Hepatocyte (in vitro differentiated cells): ENCODE measurements around the gene TRAPPC12. TPM values are rescaled to one million over a fixed set of nuclear protein-coding genes. Genes with fewer than 3 reads are reported as not detected.
"Not testable (repeated sequence)": the region's sequence is repeated elsewhere in the genome, so short reads cannot be mapped to it uniquely, and the experiment has no call there.

Source experiments
- DNase-seq: peaks from one replicate; pipeline ENCODE4 v3.0.0-alpha.2; 2016; ENCODE audit warnings: low spot score
- H2AFZ ChIP-seq: fragments of 200-600 bp; sonication (generic); 2 replicates; pipeline ENCODE4 v1.6.0; 2016; ENCODE audit warnings: antibody characterized with exemption, mild to moderate bottlenecking
- H3K27ac ChIP-seq: fragments of 200-600 bp; sonication (generic); 2 replicates; pipeline ENCODE4 v1.5.1; 2016; ENCODE audit warnings: mild to moderate bottlenecking
- H3K27me3 ChIP-seq: fragments of 200-600 bp; sonication (generic); 2 replicates; pipeline ENCODE4 v1.6.1; 2016
- H3K36me3 ChIP-seq: fragments of 200-600 bp; sonication (generic); replicated peaks from 2 replicates; pipeline ENCODE4 v1.5.1; 2016; ENCODE audit warnings: low read depth; ENCODE audit not compliant: insufficient read depth
- H3K4me1 ChIP-seq: fragments of 200-600 bp; sonication (generic); 2 replicates; pipeline ENCODE4 v1.5.1; 2016; ENCODE audit warnings: mild to moderate bottlenecking, moderate library complexity; ENCODE audit not compliant: insufficient read depth
- H3K4me2 ChIP-seq: fragments of 200-600 bp; sonication (generic); 2 replicates; pipeline ENCODE4 v1.6.0; 2016
- H3K4me3 ChIP-seq: fragments of 200-600 bp; sonication (generic); 2 replicates; pipeline ENCODE4 v1.5.1; 2016; ENCODE audit warnings: mild to moderate bottlenecking
- H3K79me2 ChIP-seq: fragments of 200-600 bp; sonication (generic); 2 replicates; pipeline ENCODE4 v1.6.0; 2017; ENCODE audit warnings: mild to moderate bottlenecking
- H3K9me2 ChIP-seq: fragments of 200-600 bp; sonication (generic); replicated peaks from 2 replicates; pipeline ENCODE4 v1.6.0; 2017; ENCODE audit warnings: mild to moderate bottlenecking; ENCODE audit not compliant: insufficient read depth
- H3K9me3 ChIP-seq: fragments of 200-600 bp; sonication (generic); 2 replicates; pipeline ENCODE4 v1.5.1; 2016; ENCODE audit warnings: low read depth, mild to moderate bottlenecking
- H4K20me1 ChIP-seq: fragments of 200-600 bp; sonication (generic); 2 replicates; pipeline ENCODE4 v1.6.0; 2016; ENCODE audit warnings: mild to moderate bottlenecking; ENCODE audit not compliant: insufficient read depth, poor library complexity, severe bottlenecking
- EZH2 ChIP-seq: fragments of 200-600 bp; sonication (generic); IDR thresholded peaks from 2 replicates; pipeline ENCODE4 v1.6.1; 2016; ENCODE audit warnings: antibody characterized with exemption, mild to moderate bottlenecking, borderline replicate concordance
- EZH2phosphoT487 ChIP-seq: fragments of 200-600 bp; sonication (generic); IDR thresholded peaks from one replicate; pipeline ENCODE4 v1.6.1; 2018; ENCODE audit warnings: antibody characterized with exemption, mild to moderate bottlenecking, low read depth, moderate library complexity; ENCODE audit not compliant: unreplicated experiment, severe bottlenecking
- WGBS: methylation state at CpG from one replicate; pipeline ENCODE4 v1.1.6; 2016; ENCODE audit warnings: low lambda C conversion rate; ENCODE audit errors: missing lambda C conversion rate; 5-methylcytosine and 5-hydroxymethylcytosine counted together
- polyA plus RNA-seq: library from polyadenylated mRNA; unstranded; fragments of >200 nt; fragmentation: Nextera tagmentation; extraction: Ambion mirVana; gene quantifications from 2 replicates; pipeline ENCODE4 v1.2.1, GENCODE V29; 2016
- total RNA-seq: library from RNA; depleted of rRNA; stranded (reverse); fragments of >200 nt; gene quantifications from 2 replicates; pipeline ENCODE4 v1.2.3, GENCODE V29; 2014
- TF ChIP-seq, protein P1 (sequence below): fragments of 200-600 bp; sonication (generic); IDR thresholded peaks from 2 replicates; pipeline ENCODE4 v1.5.1; 2016; ENCODE audit warnings: antibody characterized with exemption, mild to moderate bottlenecking; ENCODE audit not compliant: poor library complexity

TRAPPC12 gene
- total and polyA plus RNA-seq, 2 experiments from 2014 or later, result 49.3 to 61.2 TPM

DNA sequence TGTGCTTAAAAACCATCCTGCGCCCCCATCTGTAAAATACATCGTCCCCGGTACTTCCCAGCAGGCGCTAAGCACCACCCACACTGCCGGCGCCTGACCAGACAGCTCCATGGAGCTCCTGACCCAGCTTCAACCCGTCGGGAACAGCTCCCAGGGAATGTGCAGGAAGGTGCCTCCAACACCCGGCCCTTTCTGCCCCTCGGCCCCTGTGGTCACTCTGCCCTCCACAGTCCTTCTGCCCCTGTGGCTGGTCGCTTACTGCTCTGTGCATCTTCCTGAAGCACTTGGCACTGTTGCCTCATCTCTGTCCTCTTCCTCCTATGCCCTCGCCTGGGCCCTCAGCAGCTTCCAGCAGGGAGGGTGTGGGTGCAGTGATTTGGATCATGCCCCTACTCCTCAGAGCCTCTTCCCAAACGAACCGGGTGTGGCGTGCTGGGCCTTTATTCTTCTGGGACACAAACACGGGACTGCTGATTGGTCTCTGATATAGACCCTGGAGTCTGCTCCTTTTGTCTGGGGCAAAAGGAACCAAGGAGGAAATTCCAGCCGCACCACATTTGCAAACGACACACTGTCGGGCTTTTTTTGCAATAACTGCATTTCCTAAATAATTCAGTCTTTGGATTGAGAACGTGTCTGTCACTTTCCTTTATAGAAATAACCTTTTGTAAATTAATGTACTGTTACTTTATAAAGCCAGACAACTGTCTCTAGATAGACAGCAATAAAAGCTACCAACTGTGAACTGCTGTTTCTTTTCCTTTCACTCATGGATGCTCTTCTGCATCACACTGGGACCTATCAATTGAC is 73.9 kb downstream of the TRAPPC12 start:
- Histone ChIP-seq H3K79me2 (no peaks in the 10 kb centered on the region), H2AFZ (no peak overlapping the region), H3K4me2 (no peak overlapping the region), H3K4me3 (no peak overlapping the region), H3K27me3 (no peaks in the 10 kb centered on the region), H4K20me1 (no peaks in the 10 kb centered on the region), H3K9me2 (no peaks in the 10 kb centered on the region), H3K4me1 (no peaks in the 10 kb centered on the region), H3K27ac (no peak overlapping the region), H3K36me3 (no peaks in the 10 kb centered on the region), H3K9me3 (no peaks in the 10 kb centered on the region)
- TF ChIP-seq EZH2phosphoT487, result no peak
- TF ChIP-seq, protein P1, sequence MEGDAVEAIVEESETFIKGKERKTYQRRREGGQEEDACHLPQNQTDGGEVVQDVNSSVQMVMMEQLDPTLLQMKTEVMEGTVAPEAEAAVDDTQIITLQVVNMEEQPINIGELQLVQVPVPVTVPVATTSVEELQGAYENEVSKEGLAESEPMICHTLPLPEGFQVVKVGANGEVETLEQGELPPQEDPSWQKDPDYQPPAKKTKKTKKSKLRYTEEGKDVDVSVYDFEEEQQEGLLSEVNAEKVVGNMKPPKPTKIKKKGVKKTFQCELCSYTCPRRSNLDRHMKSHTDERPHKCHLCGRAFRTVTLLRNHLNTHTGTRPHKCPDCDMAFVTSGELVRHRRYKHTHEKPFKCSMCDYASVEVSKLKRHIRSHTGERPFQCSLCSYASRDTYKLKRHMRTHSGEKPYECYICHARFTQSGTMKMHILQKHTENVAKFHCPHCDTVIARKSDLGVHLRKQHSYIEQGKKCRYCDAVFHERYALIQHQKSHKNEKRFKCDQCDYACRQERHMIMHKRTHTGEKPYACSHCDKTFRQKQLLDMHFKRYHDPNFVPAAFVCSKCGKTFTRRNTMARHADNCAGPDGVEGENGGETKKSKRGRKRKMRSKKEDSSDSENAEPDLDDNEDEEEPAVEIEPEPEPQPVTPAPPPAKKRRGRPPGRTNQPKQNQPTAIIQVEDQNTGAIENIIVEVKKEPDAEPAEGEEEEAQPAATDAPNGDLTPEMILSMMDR, result no peak
- TF ChIP-seq EZH2, result no peak
- WGBS, result 95% methylated on average over 20 of the region's 20 CpGs
- DNase-seq, result no peak

- H3K27me3 ChIP-seq, H3K36me3 ChIP-seq: not testable (repeated sequence)
- WGBS, result 96% methylated on average over 5 of the region's 6 CpGs
These were observed 74.5 kb downstream of the TRAPPC12 start for GRCh38 chr2:3454005-3454404.

GRCh38 chr2:3454802-3455201 is 75.3 kb downstream of the TRAPPC12 start:
- no peaks in the 10 kb centered on the region for H3K9me2 ChIP-seq
- no peaks in the 10 kb centered on the region for H3K4me1 ChIP-seq
- no peaks in the 10 kb centered on the region for H3K79me2 ChIP-seq
- no peak overlapping the region for H3K4me3 ChIP-seq
- H3K27me3 ChIP-seq, result no peaks in the 10 kb centered on the region
- no peak overlapping the region for H2AFZ ChIP-seq
- WGBS, result 99% methylated on average over 22 of the region's 22 CpGs
- H4K20me1 ChIP-seq, result no peaks in the 10 kb centered on the region
- no peaks in the 10 kb centered on the region for H3K36me3 ChIP-seq
- TF ChIP-seq, protein P1, result no peak
- TF ChIP-seq EZH2phosphoT487, result no peak
- no peak for TF ChIP-seq EZH2
- no peak overlapping the region for H3K27ac ChIP-seq
- no peak overlapping the region for H3K4me2 ChIP-seq
- no peaks in the 10 kb centered on the region for H3K9me3 ChIP-seq
- no peak for DNase-seq

More at GRCh38 chr2:3454005-3454404, 74.5 kb downstream of the TRAPPC12 start:
- H4K20me1 ChIP-seq, DNase-seq, H3K4me2 ChIP-seq, H3K9me2 ChIP-seq, H3K9me3 ChIP-seq, H2AFZ ChIP-seq, H3K4me3 ChIP-seq, H3K27ac ChIP-seq, H3K4me1 ChIP-seq, H3K79me2 ChIP-seq: not testable (repeated sequence)

GRCh38 chr2:3456125-3456524 is 76.6 kb downstream of the TRAPPC12 start:
- Histone ChIP-seq H4K20me1 (no peaks in the 10 kb centered on the region), H3K36me3 (no peaks in the 10 kb centered on the region), H3K27ac (no peak overlapping the region), H3K27me3 (no peaks in the 10 kb centered on the region), H3K4me2 (no peak overlapping the region), H3K4me1 (no peaks in the 10 kb centered on the region), H3K9me3 (no peaks in the 10 kb centered on the region), H3K79me2 (no peaks in the 10 kb centered on the region), H3K9me2 (no peaks in the 10 kb centered on the region), H2AFZ (no peak overlapping the region), H3K4me3 (no peak overlapping the region)
- 98% methylated on average over 14 of the region's 14 CpGs for WGBS
- no peak for DNase-seq
- TF ChIP-seq, protein P1, result no peak
- TF ChIP-seq EZH2phosphoT487, result no peak
